GM21825 (cell line): Measurements from ENCODE around the gene SPNS2.

Experiments
- ATAC-seq: cut with Tn5 transposase; IDR thresholded peaks from one replicate; pipeline ENCODE4 v1.9.1; 2021; ENCODE audit warnings: mild to moderate bottlenecking, moderate library complexity; ENCODE audit not compliant: unreplicated experiment

SPNS2 gene

GRCh38 chr17:4479982-4480751 lies 18.5 kb upstream of the SPNS2 start:
- no peak for ATAC-seq

DNA sequence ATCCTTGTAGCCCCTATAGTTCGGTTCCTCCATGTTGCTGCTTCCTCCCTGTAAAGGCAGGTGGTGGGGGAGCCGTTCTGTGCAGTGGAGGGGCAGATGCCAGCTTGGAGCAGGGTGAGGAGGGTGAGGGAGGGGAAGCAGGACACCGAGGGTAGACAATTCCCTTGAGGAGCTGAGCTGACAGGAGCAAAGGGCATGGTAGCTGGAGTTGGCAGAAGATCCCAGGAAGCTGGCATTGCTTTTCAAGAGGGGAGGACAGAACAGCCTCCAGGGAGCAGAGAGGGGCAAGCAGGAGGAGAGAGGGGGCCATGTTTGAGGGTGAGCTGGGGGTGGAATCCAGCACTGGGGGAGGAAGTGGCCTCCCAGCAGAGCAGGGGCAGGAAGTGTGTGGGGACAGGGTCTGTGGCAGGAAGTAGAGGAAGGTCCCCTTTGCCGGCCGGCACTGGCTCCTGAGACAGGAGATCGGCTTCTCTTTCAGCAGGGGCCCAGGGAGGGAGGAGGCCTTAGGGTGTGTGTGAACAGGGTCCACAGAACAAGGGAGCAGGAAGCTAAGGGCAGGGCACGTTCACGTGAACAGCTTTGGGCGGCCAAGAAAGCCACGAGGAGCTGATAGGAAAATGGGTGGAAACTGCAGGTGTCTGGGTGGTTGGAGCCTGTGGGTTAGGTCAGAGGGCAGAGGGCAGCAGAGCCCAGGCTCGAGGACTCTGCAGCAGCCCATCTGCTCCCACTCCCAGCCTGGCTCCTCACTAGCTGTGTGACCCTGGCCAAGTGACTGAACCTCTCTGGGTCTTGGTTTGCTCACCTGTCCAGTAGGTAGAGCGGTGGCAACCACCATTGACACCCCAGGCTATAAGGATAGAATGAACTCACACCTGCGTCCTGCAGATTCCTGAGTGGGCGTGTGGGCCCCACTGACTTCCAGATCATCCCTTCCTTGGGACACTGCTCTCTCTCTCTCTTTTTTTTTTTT lies 17.5 kb upstream of the SPNS2 start:
- no peak for ATAC-seq

DNA sequence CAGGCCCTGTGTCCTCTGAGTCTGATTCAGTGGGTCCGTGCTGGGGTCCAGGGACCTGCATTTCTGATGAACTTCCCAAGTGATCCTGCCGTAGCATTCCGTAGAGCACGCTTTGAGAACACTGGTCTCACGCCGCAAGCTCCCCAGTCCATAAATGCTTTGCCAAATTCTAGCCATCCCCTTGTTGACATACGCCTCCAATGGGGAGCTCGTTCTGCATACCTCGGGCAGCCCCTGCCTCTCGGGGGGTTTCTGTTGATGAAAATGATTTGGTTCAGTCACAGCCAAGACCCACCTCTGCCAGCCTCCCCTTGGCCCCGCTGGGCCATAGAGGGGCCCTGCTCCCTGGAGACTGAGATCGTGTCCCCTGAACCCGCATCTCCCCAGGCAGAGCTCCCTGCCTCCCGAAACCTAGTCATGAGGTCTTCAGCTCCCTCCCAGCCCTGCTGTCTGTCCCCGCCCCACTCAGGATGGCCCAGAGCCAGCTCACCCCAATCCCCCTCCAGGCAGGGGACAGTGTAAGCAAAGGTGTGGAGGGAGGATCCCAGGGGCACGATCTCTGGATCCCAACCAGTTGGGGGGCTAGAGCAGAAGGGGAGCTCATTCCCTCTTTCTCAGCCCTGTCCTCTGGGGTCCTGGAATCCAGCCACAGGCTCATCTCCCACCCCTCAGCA lies 16.2 kb upstream of the SPNS2 start:
- ATAC-seq, result no peak

GRCh38 chr17:4483012-4483840 lies 15.5 kb upstream of the SPNS2 start:
- no peak for ATAC-seq

GRCh38 chr17:4485676-4486646 lies 12.7 kb upstream of the SPNS2 start:
- ATAC-seq, result no peak

GRCh38 chr17:4487296-4487695 lies 11.4 kb upstream of the SPNS2 start:
- no peak for ATAC-seq

- ATAC-seq, result no peak
Observed at GRCh38 chr17:4487820-4488716, 10.6 kb upstream of the SPNS2 start.

DNA sequence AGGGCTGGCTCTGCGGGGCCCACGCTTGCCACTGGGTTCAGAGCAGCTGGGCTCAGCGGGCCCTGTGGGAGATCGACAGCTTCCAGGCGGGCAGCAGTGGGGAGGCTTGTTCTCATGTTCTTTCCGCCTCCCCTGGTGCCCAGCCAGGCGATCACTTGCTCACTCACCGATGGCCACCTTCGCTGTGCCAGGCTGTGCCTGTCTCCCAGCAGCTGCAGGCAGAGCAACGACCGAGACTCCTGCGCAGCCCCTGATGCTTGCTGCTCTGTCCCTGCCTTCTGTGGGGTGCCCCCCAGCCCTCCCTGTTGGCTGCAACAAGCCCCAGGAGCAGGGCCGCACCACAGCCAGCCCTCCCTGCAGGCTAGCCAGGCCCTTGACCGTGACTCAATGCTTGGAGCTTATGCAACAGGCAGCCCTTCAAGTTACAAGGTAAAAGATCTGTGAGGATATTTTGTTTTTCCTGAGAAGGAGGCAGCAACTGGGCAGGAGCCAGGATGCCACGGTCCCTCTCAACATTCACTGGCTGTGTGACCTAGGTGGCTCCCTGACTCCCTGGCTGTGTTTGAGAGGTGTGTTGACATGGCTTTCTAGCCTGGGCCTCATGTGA lies 9.6 kb upstream of the SPNS2 start:
- ATAC-seq, result no peak

DNA sequence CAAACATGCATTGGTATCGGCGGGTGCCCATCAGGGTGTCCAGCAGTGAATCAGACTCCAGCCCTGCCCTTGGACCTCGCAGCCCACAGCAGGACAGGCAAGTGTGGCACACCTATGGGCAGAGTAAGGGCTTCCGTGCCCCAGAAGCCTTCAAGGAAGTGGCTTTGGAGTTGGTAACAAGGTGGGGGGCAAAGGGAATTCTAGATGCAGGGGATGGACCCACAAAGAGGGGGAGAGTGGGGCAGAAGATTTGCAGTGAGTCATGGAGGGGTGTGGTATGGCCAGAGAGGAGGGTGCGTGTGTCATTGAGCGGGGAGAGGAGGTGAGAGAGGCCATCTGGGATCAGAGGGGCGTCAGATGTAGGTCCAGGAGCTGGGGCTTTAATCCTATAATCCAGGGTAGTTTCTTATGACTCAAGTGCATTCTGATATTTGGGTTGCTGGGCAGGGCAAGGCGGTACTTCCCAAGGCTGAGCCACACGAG lies 8.5 kb upstream of the SPNS2 start:
- no peak for ATAC-seq

DNA sequence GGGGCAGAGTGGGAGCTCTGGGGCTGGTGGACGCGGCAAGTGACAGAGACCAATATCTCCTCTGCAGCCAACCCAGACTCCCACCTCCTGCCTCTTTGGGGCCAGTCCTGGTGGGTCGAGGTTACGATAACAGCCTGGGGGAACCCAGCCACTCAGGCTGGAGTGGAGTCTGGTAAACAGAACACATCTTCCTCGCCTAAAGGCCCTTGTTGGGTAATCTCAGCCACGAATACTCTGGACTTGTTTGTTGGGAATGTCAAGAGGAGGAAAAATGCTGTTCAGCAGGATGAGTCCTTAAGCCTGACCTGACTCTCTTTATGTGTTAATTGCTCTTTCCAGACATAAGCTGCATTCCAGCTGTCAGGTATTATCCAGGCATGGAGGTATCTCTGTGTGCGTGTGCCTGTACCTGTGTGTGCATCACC lies 8.0 kb upstream of the SPNS2 start:
- no peak for ATAC-seq

DNA sequence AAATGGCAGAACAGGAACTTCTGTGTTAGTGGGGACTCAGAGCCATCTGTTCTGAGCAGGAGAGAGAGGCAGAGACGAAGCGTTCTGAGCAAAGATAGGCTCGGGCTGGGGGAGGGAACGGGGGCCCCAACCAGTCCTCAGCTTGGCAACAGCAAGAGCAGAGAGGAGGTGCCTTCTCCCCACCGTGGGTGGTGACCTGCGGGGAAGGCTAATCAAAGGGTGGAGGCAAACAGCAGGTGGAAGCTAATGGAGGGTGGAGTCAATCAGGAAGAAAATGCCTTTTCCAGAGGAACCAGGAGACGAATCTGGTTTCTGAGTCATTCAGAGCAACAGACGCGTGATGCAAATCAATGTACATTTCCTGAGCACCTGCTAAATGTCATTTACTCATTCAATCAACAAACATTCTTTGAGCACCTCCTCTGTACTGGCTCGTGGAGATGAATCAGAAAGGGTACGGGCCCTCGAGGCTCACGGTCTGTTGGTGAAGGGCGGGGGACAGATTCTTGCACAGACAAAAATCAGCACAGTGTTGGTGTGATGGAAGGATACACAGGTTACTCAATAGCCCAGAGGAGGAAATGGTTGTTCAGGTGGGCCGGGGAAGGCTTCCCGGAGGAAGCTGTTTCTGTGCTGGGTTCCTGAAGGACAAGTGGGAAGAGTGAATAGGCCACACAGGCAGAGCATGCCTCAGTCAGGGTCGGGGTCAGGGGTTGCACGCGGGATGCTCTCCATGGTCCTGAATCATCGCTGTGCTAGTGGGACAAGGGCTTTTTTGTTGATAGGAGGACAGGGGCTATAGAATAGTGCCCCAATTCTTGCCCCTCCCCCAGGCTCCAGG lies 5.7 kb upstream of the SPNS2 start:
- ATAC-seq, result no peak

- no peak for ATAC-seq
Observed at GRCh38 chr17:4497101-4497824, 1.4 kb upstream of the SPNS2 start.

GRCh38 chr17:4499431-4500190 lies 930 bp downstream of the SPNS2 start:
- ATAC-seq, result no peak

DNA sequence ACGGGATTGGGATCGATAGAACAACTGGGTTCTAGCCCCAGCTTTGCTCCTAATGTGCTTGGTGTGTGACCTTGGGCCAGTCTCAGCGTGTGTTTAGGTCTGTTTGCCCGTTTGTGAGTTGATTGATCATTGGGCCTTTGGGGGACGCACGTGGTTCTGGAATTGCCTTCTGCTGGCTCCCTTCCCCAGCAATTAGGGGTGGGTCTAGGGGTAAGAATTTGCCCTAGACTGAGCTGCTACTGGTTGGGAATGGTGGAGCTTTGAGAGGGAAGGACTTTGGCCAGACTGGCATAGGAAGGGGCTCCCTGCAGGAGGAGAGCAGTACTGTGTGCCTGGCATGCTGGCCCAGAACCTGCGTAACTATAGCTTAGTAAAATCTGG lies 1.5 kb downstream of the SPNS2 start:
- no peak for ATAC-seq

- no peak for ATAC-seq
Observed at GRCh38 chr17:4501295-4501949, 2.7 kb downstream of the SPNS2 start.
